Activated CD4-positive, alpha-beta memory T cell treated with anti-CD3 and anti-CD28 coated beads for 36 hours (primary cell): ENCODE results near the gene SVOP. TPM values are rescaled to one million over a fixed set of nuclear protein-coding genes. Genes with fewer than 3 reads are reported as not detected.

Experiments
- CTCF ChIA-PET: fragments of 350-600 bp; sonication (Branson Sonifier 250); formaldehyde crosslinking; loops from one replicate; lab custom pipeline; 2021; ENCODE audit warnings: antibody characterized with exemption, inconsistent platforms; lab: Charles Lee
- POLR2A ChIA-PET: fragments of 350-600 bp; sonication (Branson Sonifier 250); formaldehyde crosslinking; loops from one replicate; lab custom pipeline; 2021; ENCODE audit warnings: antibody characterized with exemption; lab: Charles Lee
- DNase-seq: peaks from one replicate; pipeline ENCODE4 v3.0.0-alpha.2; 2020
- H3K27ac Mint-ChIP-seq: one replicate; pipeline ENCODE4 v1.8.0; 2021; ENCODE audit warnings: mixed read lengths
- H3K27me3 Mint-ChIP-seq: one replicate; pipeline ENCODE4 v1.8.0; 2021; ENCODE audit warnings: mixed read lengths
- H3K36me3 Mint-ChIP-seq: one replicate; pipeline ENCODE4 v1.8.0; 2021; ENCODE audit warnings: mixed read lengths
- H3K4me1 Mint-ChIP-seq: one replicate; pipeline ENCODE4 v1.8.0; 2021; ENCODE audit warnings: low read depth, mixed read lengths
- H3K4me3 Mint-ChIP-seq: one replicate; pipeline ENCODE4 v1.8.0; 2021; ENCODE audit warnings: mild to moderate bottlenecking, mixed read lengths
- H3K9me3 Mint-ChIP-seq: one replicate; pipeline ENCODE4 v1.8.0; 2021; ENCODE audit warnings: mixed read lengths
- intact Hi-C: fragments of 100-400 bp; cut with micrococcal nuclease; formaldehyde crosslinking; loops from one replicate; pipeline ENCODE4 v1.15.1; 2023
- total RNA-seq, 2 experiments: library from RNA; stranded (reverse); gene quantifications; one replicate each; pipeline ENCODE4 v1.2.3, GENCODE V29; 2021

The SVOP gene
- total RNA-seq, 2 experiments from 2014 or later, result not detected

DNA sequence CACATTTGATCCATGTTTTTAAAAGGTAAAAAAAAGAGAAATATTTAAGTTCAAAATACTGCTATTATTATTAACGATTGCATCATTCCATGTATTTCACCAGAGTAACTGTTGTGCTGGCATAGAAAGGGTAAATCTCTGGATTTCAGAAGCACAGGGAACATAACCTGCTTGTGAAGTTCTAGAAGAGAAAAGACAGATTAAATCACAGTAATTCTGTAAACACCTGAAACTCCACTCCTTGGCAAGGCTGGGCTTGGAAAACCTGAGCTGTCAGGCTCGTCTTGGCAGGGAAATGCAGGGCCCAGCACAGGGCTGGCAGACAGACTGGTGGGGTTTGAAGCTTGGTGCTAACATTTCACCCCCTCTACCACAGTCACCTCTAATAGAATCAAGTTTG, 35.1 kb downstream of the SVOP start:
- Mint-ChIP-seq H3K27me3 (peaks cover 3% of the 10 kb centered on the region), H3K27ac (no peak overlapping the region), H3K36me3 (no peaks in the 10 kb centered on the region), H3K4me1 (no peaks in the 10 kb centered on the region), H3K9me3 (no peaks in the 10 kb centered on the region), H3K4me3 (no peak overlapping the region)
- intact Hi-C loops, result no loop called here
- ChIA-PET CTCF (no interaction called here), POLR2A (no interaction called here)
- no peak for DNase-seq

DNA sequence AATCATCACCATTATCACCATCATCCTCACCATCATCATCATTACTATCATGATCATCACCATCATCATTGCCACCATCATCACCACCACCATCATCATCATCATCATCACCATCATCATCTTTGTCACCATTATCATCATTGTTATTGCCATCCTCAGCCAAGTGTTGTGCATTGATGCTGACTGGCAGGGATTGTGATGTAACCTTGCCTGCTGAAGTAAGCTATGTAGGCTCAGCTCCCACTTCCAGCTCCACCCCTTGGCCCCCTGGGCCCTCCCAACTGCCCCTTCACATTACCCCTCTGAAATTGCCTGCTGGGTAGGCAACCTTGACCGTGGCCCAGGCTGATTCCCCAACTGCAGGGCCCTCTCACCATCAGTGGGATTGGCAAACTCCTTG, 37.6 kb downstream of the SVOP start:
- ChIA-PET CTCF (no interaction called here), POLR2A (no interaction called here)
- Mint-ChIP-seq H3K4me3 (no peak overlapping the region), H3K27me3 (no peaks in the 10 kb centered on the region), H3K36me3 (no peaks in the 10 kb centered on the region), H3K9me3 (no peaks in the 10 kb centered on the region), H3K4me1 (no peaks in the 10 kb centered on the region), H3K27ac (no peak overlapping the region)
- intact Hi-C loops, result no loop called here
- DNase-seq, result no peak

DNA sequence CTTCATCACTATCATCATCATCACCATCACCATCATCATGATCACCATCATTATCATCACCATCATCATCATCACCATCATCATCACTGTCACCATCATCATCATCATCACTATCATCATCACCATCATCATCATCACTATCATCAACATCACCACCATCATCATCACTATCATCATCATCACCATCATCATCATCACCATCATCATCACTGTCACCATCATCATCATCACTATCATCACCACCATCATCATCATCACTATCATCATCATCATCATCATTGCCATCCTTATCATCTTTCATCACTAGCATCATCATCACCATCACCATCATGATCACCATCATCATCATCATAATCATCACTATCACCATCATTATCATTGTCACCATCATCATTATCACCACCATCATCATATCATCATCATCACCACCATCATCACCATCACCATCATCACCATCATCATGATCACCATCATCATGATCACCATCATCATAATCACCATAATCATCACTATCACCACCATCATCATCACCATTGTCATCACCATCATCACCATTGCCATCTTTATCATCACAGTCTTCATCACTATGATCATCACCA, 38.1 kb downstream of the SVOP start:
- Mint-ChIP-seq H3K36me3 (no peaks in the 10 kb centered on the region), H3K9me3 (no peaks in the 10 kb centered on the region), H3K4me1 (no peaks in the 10 kb centered on the region), H3K4me3 (no peak overlapping the region), H3K27ac (no peak overlapping the region), H3K27me3 (no peaks in the 10 kb centered on the region)
- CTCF ChIA-PET, result no interaction called here
- POLR2A ChIA-PET, result no interaction called here
- no peak for DNase-seq
- intact Hi-C loops, result no loop called here

DNA sequence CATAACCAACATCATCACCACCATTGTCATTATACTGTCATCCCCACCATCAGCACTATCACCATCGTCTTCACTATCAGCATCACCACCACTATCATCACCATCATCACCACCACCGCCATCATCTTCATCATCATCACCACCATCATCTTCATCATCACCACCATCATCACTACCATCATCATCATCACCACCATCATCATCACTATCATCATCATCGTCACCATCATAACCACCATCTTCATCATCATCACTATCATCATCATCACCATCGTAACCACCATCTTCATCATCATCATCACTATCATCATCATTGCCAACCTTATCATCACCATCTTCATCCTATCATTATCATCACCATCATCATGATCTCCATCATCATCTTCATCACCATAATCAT, 39.0 kb downstream of the SVOP start:
- Mint-ChIP-seq H3K27ac (no peak overlapping the region), H3K4me3 (no peak overlapping the region), H3K4me1 (no peaks in the 10 kb centered on the region), H3K9me3 (no peaks in the 10 kb centered on the region), H3K36me3 (no peaks in the 10 kb centered on the region), H3K27me3 (no peaks in the 10 kb centered on the region)
- DNase-seq, result no peak
- ChIA-PET CTCF (no interaction called here), POLR2A (no interaction called here)
- intact Hi-C loops, result no loop called here

DNA sequence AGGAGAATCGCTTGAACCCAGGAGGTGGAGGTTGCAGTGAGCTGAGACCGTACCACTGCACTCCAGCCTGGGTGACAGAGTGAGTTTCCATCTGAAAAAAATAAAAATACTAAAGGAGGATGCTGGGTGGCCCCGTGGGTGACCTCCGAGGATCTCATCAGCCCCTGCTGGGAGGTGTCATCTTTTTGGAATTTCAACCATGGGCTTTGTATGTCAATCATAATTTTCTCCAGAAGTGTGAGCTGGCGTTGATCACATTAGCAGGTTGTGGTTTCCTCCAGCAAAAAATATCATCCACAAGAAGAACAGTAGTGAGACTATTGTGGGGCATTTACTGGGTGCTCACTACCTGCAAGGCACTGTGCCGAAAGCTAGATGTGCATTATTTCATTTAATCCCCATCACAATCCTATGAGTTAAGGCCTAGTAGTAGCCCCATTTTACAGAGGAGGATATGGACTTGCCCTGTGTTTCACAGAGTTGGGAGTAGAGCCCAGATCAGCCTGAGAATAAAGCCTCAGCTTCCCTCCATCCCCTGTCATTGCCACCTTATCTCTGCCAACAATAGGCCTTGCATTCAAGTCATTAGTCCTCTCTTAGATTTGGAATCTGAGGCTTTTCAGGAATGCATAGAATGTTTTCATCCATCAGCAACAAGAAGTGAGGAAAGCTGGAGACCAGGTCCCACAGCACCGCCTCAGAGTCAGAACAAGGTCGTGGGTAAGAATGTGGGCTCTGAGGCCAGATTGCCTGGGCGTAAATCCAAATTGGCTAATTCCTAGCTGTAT, 39.8 kb downstream of the SVOP start:
- POLR2A ChIA-PET, result no interaction called here
- H3K4me3 Mint-ChIP-seq, result no peak overlapping the region
- DNase-seq, result no peak
- H3K9me3 Mint-ChIP-seq, result no peaks in the 10 kb centered on the region
- H3K36me3 Mint-ChIP-seq, result no peaks in the 10 kb centered on the region
- intact Hi-C loops, result no loop called here
- CTCF ChIA-PET, result no interaction called here
- H3K4me1 Mint-ChIP-seq, result no peaks in the 10 kb centered on the region
- H3K27ac Mint-ChIP-seq, result no peak overlapping the region
- no peaks in the 10 kb centered on the region for H3K27me3 Mint-ChIP-seq

DNA sequence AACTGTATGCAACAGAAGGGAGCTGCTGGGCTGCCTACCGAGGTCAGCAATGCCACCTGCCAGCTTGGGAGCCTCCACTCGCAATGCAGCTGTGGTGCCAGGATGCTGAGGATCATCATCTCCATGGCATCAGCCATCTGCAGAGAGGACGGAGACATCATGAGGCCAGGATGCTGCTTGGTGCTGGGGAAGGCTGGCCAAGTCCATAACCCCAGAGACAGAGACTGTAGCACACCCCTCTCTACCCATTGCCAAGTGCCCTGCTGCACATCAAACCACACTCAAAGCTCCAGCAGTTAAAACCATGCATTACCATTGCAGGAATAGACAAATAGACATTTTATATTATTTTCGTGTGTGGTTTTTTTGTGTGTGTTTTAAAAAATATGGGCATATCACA, 43.5 kb downstream of the SVOP start:
- peaks cover 8% of the 10 kb centered on the region for H3K27me3 Mint-ChIP-seq
- no peak overlapping the region for H3K27ac Mint-ChIP-seq
- H3K4me3 Mint-ChIP-seq, result no peak overlapping the region
- H3K9me3 Mint-ChIP-seq, result no peaks in the 10 kb centered on the region
- POLR2A ChIA-PET, result no interaction called here
- DNase-seq, result no peak
- H3K36me3 Mint-ChIP-seq, result no peaks in the 10 kb centered on the region
- no peaks in the 10 kb centered on the region for H3K4me1 Mint-ChIP-seq
- intact Hi-C loops, result no loop called here
- CTCF ChIA-PET, result interaction anchor here (1.0 to 1.5 kb wide), 4 partner anchors 9 to 93 kb away, joined by 3 to 4 read pairs (median 4); no protein-coding TSS in a partner anchor

DNA sequence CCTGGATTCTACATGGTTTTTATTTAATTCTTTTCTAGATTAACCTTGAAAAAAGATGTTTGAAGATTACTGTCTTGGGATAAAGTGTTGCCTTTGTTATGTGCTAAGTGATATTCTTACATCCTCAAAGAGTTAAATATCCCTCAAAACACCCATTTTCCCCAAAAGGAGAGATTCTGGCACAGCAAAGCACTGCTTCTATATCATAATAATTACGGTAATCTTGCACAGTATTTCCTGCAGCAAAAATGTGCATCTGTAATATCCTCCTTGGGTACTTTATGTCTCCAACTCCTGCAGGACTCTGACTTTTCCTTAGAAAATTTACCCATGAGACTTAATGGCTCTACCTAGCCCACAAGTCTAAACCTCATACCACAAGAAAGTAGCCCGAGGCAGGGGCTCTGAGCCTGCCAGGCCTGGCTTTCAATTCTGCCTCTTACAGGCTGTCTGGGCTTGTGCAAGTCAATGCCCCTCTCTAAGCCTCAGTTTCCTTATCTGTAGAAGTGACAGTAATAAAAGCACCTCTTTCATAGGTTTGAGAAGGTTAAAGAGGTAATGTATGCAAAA, 45.8 kb downstream of the SVOP start:
- H3K27ac Mint-ChIP-seq, result no peak overlapping the region
- H3K9me3 Mint-ChIP-seq, result no peaks in the 10 kb centered on the region
- POLR2A ChIA-PET, result no interaction called here
- no peaks in the 10 kb centered on the region for H3K36me3 Mint-ChIP-seq
- CTCF ChIA-PET, result interaction anchor here (0.7 to 1.3 kb wide), 2 partner anchors 11 to 137 kb away, joined by 3 to 4 read pairs; no protein-coding TSS in a partner anchor
- intact Hi-C loops, result no loop called here
- no peak for DNase-seq
- no peaks in the 10 kb centered on the region for H3K4me1 Mint-ChIP-seq
- H3K27me3 Mint-ChIP-seq, result peaks cover 8% of the 10 kb centered on the region
- H3K4me3 Mint-ChIP-seq, result no peak overlapping the region

DNA sequence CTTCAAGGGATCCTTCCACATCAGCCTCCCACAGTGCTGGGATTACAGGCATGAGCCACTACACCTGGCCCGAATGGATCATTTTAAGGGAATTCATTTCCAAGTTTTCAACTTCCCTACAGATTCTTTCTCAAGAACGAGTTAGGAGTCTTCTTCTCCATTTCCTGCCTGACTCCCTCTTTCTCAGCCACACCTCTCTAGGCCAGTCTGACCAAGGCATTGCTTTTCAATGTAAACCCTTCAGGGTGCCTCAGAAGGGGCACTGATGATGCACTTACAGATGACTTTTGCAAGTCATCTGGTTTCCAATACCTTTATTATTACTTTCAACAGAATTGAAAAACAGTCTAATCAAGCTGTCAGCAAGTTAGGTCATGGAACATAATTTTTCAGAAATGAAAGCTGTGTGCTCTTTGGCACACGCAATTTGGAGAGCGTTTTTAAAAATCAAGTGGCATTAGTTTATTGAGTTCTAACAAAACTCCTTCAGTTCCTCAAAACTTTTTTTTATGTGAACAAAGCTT, 47.2 kb downstream of the SVOP start:
- Mint-ChIP-seq H3K27me3 (peaks cover 8% of the 10 kb centered on the region), H3K4me1 (no peaks in the 10 kb centered on the region), H3K4me3 (no peak overlapping the region), H3K27ac (no peak overlapping the region), H3K36me3 (no peaks in the 10 kb centered on the region), H3K9me3 (no peaks in the 10 kb centered on the region)
- POLR2A ChIA-PET, result no interaction called here
- CTCF ChIA-PET, result no interaction called here
- intact Hi-C loops, result no loop called here
- no peak for DNase-seq

DNA sequence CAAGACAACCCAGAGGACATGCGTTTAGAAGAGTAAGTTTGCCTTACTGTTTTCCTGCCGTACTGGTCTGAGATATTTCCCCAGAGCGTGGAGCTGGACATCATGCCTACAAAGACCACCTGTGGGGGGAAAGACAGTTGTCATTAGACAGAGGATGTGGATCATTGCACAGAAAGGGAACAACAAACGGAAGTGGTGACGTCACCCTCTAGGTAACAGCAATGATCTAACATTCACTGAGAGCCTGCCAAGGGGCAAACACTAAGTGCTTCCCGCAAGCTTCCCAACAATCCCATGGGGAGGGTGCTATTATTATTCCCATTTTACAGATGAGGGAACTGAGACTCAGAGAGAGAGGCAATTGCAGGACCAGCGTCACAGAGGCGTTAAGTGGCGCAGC, 48.5 kb downstream of the SVOP start:
- intact Hi-C loops, result no loop called here
- no peak overlapping the region for H3K4me3 Mint-ChIP-seq
- no peaks in the 10 kb centered on the region for H3K4me1 Mint-ChIP-seq
- H3K36me3 Mint-ChIP-seq, result no peaks in the 10 kb centered on the region
- POLR2A ChIA-PET, result no interaction called here
- no peaks in the 10 kb centered on the region for H3K9me3 Mint-ChIP-seq
- no peak for DNase-seq
- H3K27ac Mint-ChIP-seq, result no peak overlapping the region
- CTCF ChIA-PET, result interaction anchor here (1.1 kb wide), 1 partner anchor 22 kb away, joined by 3 read pairs; no protein-coding TSS in a partner anchor
- peaks cover 10% of the 10 kb centered on the region for H3K27me3 Mint-ChIP-seq

DNA sequence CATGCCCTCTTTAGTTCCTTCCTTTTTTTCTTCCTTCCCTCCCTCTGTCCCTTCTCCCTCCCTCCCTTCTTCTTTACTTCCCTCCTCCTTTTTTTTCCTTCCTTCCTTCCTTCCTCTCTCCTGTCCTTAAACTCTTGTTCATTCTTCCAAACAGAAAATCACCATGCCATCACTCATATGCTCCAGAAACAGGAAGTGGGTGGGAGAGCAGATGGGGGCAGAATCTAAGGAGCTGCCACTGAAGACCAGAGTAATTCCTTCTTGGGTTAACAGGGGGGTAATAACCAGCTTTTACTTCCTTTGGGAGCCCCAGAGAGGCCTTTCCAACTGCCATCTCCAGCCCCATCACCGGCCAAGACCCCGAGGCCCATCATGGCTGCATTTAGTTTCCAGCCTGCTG, 51.2 kb downstream of the SVOP start:
- no peak for DNase-seq
- Mint-ChIP-seq H3K27ac (no peak overlapping the region), H3K27me3 (peaks cover 7% of the 10 kb centered on the region), H3K4me3 (no peak overlapping the region), H3K4me1 (no peaks in the 10 kb centered on the region), H3K36me3 (no peaks in the 10 kb centered on the region), H3K9me3 (no peaks in the 10 kb centered on the region)
- ChIA-PET CTCF (no interaction called here), POLR2A (no interaction called here)
- intact Hi-C loops, result no loop called here

DNA sequence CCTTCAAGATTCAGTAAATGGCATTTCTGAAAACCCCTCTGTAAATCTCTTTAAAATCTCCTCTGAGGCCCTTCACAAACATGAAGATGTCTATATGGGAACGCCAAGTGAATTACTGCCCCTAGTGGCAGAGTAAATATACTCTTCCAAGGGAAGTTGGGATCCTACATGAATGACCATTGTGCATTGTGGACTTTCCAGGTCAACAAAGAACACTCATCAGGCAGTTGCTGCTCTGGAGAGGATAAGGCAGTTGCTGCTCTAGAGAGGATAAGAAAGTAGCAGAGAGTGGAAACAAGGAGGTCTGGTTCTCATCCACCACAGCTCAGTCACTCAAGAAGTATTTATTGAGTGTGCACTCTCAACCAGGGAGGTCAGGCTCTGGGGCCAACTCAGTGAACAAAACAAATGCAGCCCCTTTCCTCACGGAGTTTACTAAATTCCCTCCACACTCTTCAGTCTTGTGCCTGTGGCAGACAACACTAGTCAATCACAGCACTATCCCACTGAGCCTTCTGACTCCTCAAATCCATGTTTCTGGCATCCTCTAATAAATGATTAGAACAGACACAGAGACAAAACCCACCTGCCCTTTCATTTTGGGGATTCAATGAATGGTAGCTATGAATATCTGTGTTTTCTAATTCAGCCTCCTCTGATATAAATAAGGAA, 52.9 kb downstream of the SVOP start:
- Mint-ChIP-seq H3K27me3 (peaks cover 5% of the 10 kb centered on the region), H3K4me3 (no peak overlapping the region), H3K36me3 (no peaks in the 10 kb centered on the region), H3K9me3 (no peaks in the 10 kb centered on the region), H3K4me1 (no peaks in the 10 kb centered on the region), H3K27ac (no peak overlapping the region)
- ChIA-PET POLR2A (no interaction called here), CTCF (interaction anchor here (1.0 kb wide), 1 partner anchor 10 kb away, joined by 3 read pairs; no protein-coding TSS in a partner anchor)
- intact Hi-C loops, result no loop called here
- no peak for DNase-seq
